ENCODE measurements around the gene NFE2. TPM values are rescaled to one million over a fixed set of nuclear protein-coding genes. Genes with fewer than 3 reads are reported as not detected.

Gene NFE2
- total and polyA plus RNA-seq, 2 of the 8 experiments (the other 6 are each of a cell fraction or from before 2014, with no cell fraction given): 2.0 to 6.1 TPM

DNA sequence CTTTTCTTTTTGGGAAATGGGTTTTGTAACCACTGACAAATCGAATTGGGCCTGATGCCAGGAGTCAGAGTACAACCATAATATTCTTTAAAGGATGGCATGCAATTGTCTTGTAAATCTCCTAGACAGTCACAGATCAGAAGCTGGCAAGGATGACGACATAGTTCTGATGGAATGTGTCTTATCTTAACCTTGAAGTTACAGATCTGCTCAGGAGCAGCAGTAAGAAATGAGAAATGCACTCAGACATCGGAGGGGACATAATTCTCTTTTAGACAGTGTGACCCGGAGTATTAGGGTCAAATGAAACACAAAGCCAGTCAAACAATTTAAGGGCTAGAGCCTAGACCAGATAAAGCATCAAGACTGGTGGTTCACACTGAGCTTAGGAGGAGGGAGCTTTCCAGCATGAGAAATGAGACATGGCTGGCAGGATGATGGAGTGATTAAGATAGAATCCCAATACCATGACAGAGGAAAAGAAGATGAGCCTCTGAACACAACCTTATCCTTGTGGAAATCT lies 38.4 kb downstream of the NFE2 start:
- Histone ChIP-seq H3K79me2 (ENCODE audit: control insufficient read depth in 1 of 2, insufficient read depth in 2 of 2, low read length in 2 of 2) (peaks cover 3 to 35% of the 10 kb centered on the region in 2 experiments; a peak in 3 of 4 replicates), H4K8ac (ENCODE audit: extremely low read depth, insufficient read depth, low read length) (no peak overlapping the region), H3K23me2 (ENCODE audit: low read depth, low read length) (no peaks in the 10 kb centered on the region), H3K27ac (ENCODE audit: low read depth, low read length) (no peak overlapping the region), H2AFZ (ENCODE audit: low read length) (no peak overlapping the region), H3K9ac (replicated peaks in 1 of 4; ENCODE audit: extremely low read depth in 1 of 4, low read depth in 3 of 4, low read length in 3 of 4) (peak overlapping the region in 1 of 4 experiments; percentile 13; a peak in 2 of 7 replicates), H3K23ac (ENCODE audit: insufficient read length) (no peak overlapping the region), H2BK12ac (ENCODE audit: low read depth, low read length) (peak overlapping the region; percentile 52; the same call in 1 of the 2 replicates), H3K9me3 (ENCODE audit: insufficient read depth in 2 of 2, low read depth in 1 of 2, low read length in 1 of 2) (no peaks in the 10 kb centered on the region), H2BK15ac (ENCODE audit: low read length) (no peak overlapping the region), H2BK5ac (ENCODE audit: low read depth, low read length) (peak overlapping the region; percentile 74; the same call in 1 of the 2 replicates), H3K79me1 (ENCODE audit: low read depth, low read length) (no peaks in the 10 kb centered on the region), H4K20me1 (replicated peaks in 1 of 2; ENCODE audit: control insufficient read depth in 1 of 2, insufficient read depth in 2 of 2, low read length in 2 of 2) (no peaks in the 10 kb centered on the region), H3K18ac (ENCODE audit: extremely low read depth, low read length) (peak overlapping the region; percentile 85), H4K5ac (ENCODE audit: insufficient read length, low read depth, low read length) (no peak overlapping the region), H3K27me3 (replicated peaks in 1 of 4; ENCODE audit: control insufficient read depth in 3 of 4, extremely low read depth in 1 of 4, insufficient read depth in 3 of 4, low read length in 3 of 4) (no peaks in the 10 kb centered on the region), H3K14ac (ENCODE audit: insufficient read length) (no peak overlapping the region), H3K4me1 (replicated peaks in 1 of 4; ENCODE audit: control insufficient read depth in 3 of 4, insufficient read depth in 4 of 4, low read length in 3 of 4) (peaks cover 3 to 21% (median 13%) of the 10 kb centered on the region in 4 experiments), H3K56ac (replicated peaks; ENCODE audit: insufficient read length, low read depth, low read length) (no peak overlapping the region), H2BK20ac (ENCODE audit: low read length) (no peak overlapping the region), H3K4ac (replicated peaks; ENCODE audit: insufficient read length, low read depth, low read length) (no peak overlapping the region), H2AK5ac (ENCODE audit: low read depth, low read length) (peak overlapping the region; percentile 78; the same call in 1 of the 2 replicates), H3K4me2 (ENCODE audit: insufficient read depth in 1 of 2, low read depth in 2 of 2, low read length in 2 of 2) (no peak overlapping the region; a peak in 1 of 4 replicates), H4K91ac (replicated peaks; ENCODE audit: insufficient read length, low read length) (no peak overlapping the region), H3K4me3 (ENCODE audit: extremely low read depth in 1 of 4, insufficient read depth in 2 of 4, low read depth in 3 of 4, low read length in 4 of 4) (no peak overlapping the region), H2BK120ac (replicated peaks; ENCODE audit: low read depth, low read length) (no peak overlapping the region), H3K36me3 (ENCODE audit: control insufficient read depth in 2 of 4, insufficient read depth in 4 of 4, low read length in 3 of 4) (peaks cover 0 to under 1% (median 0%) of the 10 kb centered on the region in 4 experiments; a peak in 1 of 8 replicates)
- FAIRE-seq (no peak), DNase-seq (ENCODE audit: low read depth in 1 of 2, low spot score in 2 of 2) (no peak)
- WGBS, 2 experiments (ENCODE audit: extremely low coverage in 1 of 2, insufficient coverage in 1 of 2, insufficient read length in 1 of 2, insufficient replicate concordance in 2 of 2, low coverage in 1 of 2, low lambda C conversion rate in 2 of 2, missing lambda C conversion rate in 1 of 2): 73% methylated on average over 4 of the region's 4 CpGs; no CpG with 5 or more reads in 1 of the 2 experiments
- TF ChIP-seq, protein P1, sequence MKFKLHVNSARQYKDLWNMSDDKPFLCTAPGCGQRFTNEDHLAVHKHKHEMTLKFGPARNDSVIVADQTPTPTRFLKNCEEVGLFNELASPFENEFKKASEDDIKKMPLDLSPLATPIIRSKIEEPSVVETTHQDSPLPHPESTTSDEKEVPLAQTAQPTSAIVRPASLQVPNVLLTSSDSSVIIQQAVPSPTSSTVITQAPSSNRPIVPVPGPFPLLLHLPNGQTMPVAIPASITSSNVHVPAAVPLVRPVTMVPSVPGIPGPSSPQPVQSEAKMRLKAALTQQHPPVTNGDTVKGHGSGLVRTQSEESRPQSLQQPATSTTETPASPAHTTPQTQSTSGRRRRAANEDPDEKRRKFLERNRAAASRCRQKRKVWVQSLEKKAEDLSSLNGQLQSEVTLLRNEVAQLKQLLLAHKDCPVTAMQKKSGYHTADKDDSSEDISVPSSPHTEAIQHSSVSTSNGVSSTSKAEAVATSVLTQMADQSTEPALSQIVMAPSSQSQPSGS (IDR thresholded peaks at IDR 0.05; ENCODE audit: low read length): no peak
- TF ChIP-seq CEBPB (IDR thresholded peaks at IDR 0.05; ENCODE audit: low read depth, low read length): peak; percentile 48; the same call in 1 of the 2 replicates
- TF ChIP-seq, protein P2, sequence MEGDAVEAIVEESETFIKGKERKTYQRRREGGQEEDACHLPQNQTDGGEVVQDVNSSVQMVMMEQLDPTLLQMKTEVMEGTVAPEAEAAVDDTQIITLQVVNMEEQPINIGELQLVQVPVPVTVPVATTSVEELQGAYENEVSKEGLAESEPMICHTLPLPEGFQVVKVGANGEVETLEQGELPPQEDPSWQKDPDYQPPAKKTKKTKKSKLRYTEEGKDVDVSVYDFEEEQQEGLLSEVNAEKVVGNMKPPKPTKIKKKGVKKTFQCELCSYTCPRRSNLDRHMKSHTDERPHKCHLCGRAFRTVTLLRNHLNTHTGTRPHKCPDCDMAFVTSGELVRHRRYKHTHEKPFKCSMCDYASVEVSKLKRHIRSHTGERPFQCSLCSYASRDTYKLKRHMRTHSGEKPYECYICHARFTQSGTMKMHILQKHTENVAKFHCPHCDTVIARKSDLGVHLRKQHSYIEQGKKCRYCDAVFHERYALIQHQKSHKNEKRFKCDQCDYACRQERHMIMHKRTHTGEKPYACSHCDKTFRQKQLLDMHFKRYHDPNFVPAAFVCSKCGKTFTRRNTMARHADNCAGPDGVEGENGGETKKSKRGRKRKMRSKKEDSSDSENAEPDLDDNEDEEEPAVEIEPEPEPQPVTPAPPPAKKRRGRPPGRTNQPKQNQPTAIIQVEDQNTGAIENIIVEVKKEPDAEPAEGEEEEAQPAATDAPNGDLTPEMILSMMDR (IDR thresholded peaks at IDR 0.05; ENCODE audit: control extremely low read depth in 1 of 3, insufficient read depth in 1 of 3, low read depth in 1 of 3, low read length in 3 of 3): no peak
- TF ChIP-seq POLR2AphosphoS5 (IDR thresholded peaks at IDR 0.05; ENCODE audit: low read depth, low read length): no peak
- TF ChIP-seq RAD21 (IDR thresholded peaks at IDR 0.05 in 1 of 2, conservative IDR thresholded peaks at IDR 0.05 in 1 of 2; ENCODE audit: low read depth in 2 of 2, low read length in 2 of 2): no peak
- POLR2A ChIA-PET (ENCODE audit: partially characterized antibody): interaction anchor here (0.6 to 44.8 kb wide), 11 partner anchors 9 to 1239 kb away, joined by 3 to 1006 read pairs (median 5); partner anchors contain the start of genes CBX5, HNRNPA1 and NFE2
- CTCF ChIA-PET (ENCODE audit: partially characterized antibody): interaction anchor here (0.6 to 3.5 kb wide), 10 partner anchors 10 to 119 kb away, joined by 3 to 40 read pairs (median 4); no protein-coding TSS in a partner anchor

All from H1 (cell line).